ENCODE data around the gene PLEKHB1.

Gene PLEKHB1

GRCh38 chr11:73636249-73636648 is 10.1 kb upstream of the PLEKHB1 start:
- no peak overlapping the region for H3K4me3 ChIP-seq (ENCODE audit: low read length)
- DNase-seq (ENCODE audit: low read depth), result no peak
- no peak for TF ChIP-seq CTCF (conservative IDR thresholded peaks at IDR 0.05; ENCODE audit: low read length)

DNA sequence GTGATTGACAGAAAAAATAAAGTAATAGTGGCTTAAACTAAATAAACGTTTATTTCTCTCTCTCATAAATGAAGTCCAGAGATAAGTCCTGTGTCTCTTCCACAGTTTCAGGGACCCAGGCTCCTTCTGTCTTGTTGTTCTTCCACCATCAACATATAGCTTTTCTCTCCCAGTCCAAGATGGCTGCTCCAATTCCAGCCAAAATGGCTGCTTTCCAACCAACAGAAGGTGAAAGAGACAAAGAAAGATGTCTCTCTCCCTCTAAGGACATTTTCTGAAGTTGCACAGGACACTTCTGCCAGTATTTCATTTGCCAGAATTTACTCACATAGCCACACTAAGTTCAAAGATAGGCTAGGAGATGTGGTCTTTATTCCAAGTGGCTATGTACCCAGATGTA is 9.4 kb upstream of the PLEKHB1 start:
- DNase-seq (ENCODE audit: low read depth), result no peak
- no peak for TF ChIP-seq CTCF (conservative IDR thresholded peaks at IDR 0.05; ENCODE audit: low read length)
- H3K4me3 ChIP-seq (ENCODE audit: low read length), result no peak overlapping the region

DNA sequence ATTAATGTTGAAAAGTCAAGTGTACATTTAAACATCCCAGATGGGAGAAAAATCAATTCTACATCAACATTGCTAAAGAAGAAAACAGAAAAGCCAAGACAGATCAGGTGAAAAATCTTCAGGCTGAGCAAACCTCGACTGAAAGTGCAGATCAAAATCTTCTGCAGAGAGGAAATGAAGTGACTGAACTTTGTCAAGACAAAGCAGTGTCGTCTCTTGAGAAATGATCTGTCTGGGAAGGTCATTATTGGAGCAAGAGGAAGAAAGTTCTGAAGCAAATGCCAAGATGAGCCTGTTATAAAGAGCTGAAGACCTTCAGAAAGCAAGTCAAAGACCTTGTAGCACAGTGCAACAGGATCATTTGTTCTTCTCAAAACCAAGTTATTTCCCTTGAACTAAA is 5.8 kb upstream of the PLEKHB1 start:
- no peak for TF ChIP-seq CTCF (conservative IDR thresholded peaks at IDR 0.05; ENCODE audit: low read length)

GRCh38 chr11:73641668-73642067 is 4.7 kb upstream of the PLEKHB1 start:
- TF ChIP-seq CTCF (conservative IDR thresholded peaks at IDR 0.05; ENCODE audit: low read length), result no peak
- DNase-seq (ENCODE audit: low read depth), result no peak

More for the DNA sequence above, 5.8 kb upstream of the PLEKHB1 start:
- no peak for DNase-seq (ENCODE audit: low read depth)
- H3K4me3 ChIP-seq (ENCODE audit: low read length), result no peak overlapping the region

GRCh38 chr11:73645121-73645969 is 1.0 kb upstream of the PLEKHB1 start:
- TF ChIP-seq CTCF (conservative IDR thresholded peaks at IDR 0.05; ENCODE audit: low read length), result no peak
- no peak for DNase-seq (ENCODE audit: low read depth)
- H3K4me3 ChIP-seq (ENCODE audit: low read length), result no peak overlapping the region

More at GRCh38 chr11:73641668-73642067, 4.7 kb upstream of the PLEKHB1 start:
- no peak overlapping the region for H3K4me3 ChIP-seq (ENCODE audit: low read length)

- no peak for TF ChIP-seq CTCF (conservative IDR thresholded peaks at IDR 0.05; ENCODE audit: low read length)
- DNase-seq (ENCODE audit: low read depth), result peak; percentile 80
- peak overlapping the region; percentile 25 for H3K4me3 ChIP-seq (ENCODE audit: low read length)
Observed at GRCh38 chr11:73647459-73648100, 1.2 kb downstream of the PLEKHB1 start.

GRCh38 chr11:73648121-73648520 is 1.7 kb downstream of the PLEKHB1 start:
- DNase-seq (ENCODE audit: low read depth), result no peak
- TF ChIP-seq CTCF (conservative IDR thresholded peaks at IDR 0.05; ENCODE audit: low read length), result no peak
- H3K4me3 ChIP-seq (ENCODE audit: low read length), result no peak overlapping the region

Measured in AG10803 (cell line).